Sigmoid colon (tissue), 7 donors: ENCODE results near the gene TBCA. TPM values are rescaled to one million over a fixed set of nuclear protein-coding genes. Genes with fewer than 3 reads are reported as not detected.

Source experiments
- DNase-seq: peaks from one replicate; pipeline ENCODE4 v3.0.0-alpha.2; 2019
- H3K27ac ChIP-seq, 4 donors: fragments of 200-600 bp; sonication (generic); one replicate each; pipeline ENCODE4 v1.5.1; 2016 to 2019; ENCODE audit warnings: mild to moderate bottlenecking in 1 of 4
- H3K27me3 ChIP-seq, 3 donors: fragments of 200-600 bp; sonication (generic); one replicate each; pipeline ENCODE4 v1.5.1; 2019; ENCODE audit warnings: mild to moderate bottlenecking in 1 of 3
- H3K36me3 ChIP-seq, 4 donors: fragments of 200-600 bp; sonication (generic); one replicate each; pipeline ENCODE4 v1.5.1; 2016 to 2019
- H3K4me1 ChIP-seq, 4 donors: fragments of 200-600 bp; sonication (generic); one replicate each; pipeline ENCODE4 v1.5.1; 2017 to 2019
- H3K4me3 ChIP-seq, 4 donors: fragments of 200-600 bp; sonication (generic); one replicate each; pipeline ENCODE4 v1.5.1; 2017 to 2019; ENCODE audit warnings: mild to moderate bottlenecking in 2 of 4, moderate library complexity in 1 of 4
- H3K9me3 ChIP-seq, 4 donors: fragments of 200-600 bp in 3 of 4; sonication (generic) in 3 of 4; one replicate each; pipeline versions ENCODE4 v1.5.1 to v1.6.1; 2013 to 2019
- EP300 ChIP-seq, 4 donors: sonication (generic); formaldehyde crosslinking; IDR thresholded peaks; one replicate each; pipeline ENCODE4 v1.6.1; 2017; ENCODE audit warnings: antibody characterized with exemption in 4 of 4
- POLR2A ChIP-seq, 2 donors: fragments of 450-650 bp; IDR thresholded peaks; one replicate each; pipeline ENCODE4 v1.6.1; 2016; ENCODE audit warnings: antibody characterized with exemption in 2 of 2, mild to moderate bottlenecking in 2 of 2, moderate library complexity in 2 of 2
- POLR2AphosphoS5 ChIP-seq, 4 donors: sonication (generic); formaldehyde crosslinking; IDR thresholded peaks; one replicate each; pipeline ENCODE4 v1.6.1; 2017; ENCODE audit warnings: antibody characterized with exemption in 4 of 4
- WGBS, 2 donors: extraction: QIAGEN DNeasy Blood & Tissue Kit; methylation state at CpG; one replicate each; pipeline ENCODE4 v1.1.7; 2013; 5-methylcytosine and 5-hydroxymethylcytosine counted together
- intact Hi-C: fragments of 100-400 bp; cut with DNase I; formaldehyde crosslinking; loops from one replicate; pipeline ENCODE4 v1.15.1; 2023
- polyA plus RNA-seq, 3 donors: library from polyadenylated mRNA; stranded (reverse); fragments of 200-250 nt; gene quantifications; one replicate each; pipeline ENCODE4 v1.2.3, GENCODE V29; 2013
- total RNA-seq, 4 donors: library from RNA; depleted of rRNA; stranded (reverse); fragments of >200 nt; gene quantifications; one replicate each; pipeline ENCODE4 v1.1.0, GENCODE V29; 2016
- TF ChIP-seq, protein P1 (sequence below), 4 experiments: fragments of 450-650 bp in 3 of 4; fragments of 200-600 bp in 1 of 4; IDR thresholded peaks; one replicate each; pipeline ENCODE4 v1.5.1; 2016 to 2019; ENCODE audit warnings: antibody characterized with exemption in 4 of 4, mild to moderate bottlenecking in 3 of 4, moderate library complexity in 2 of 4
- donor health status: healthy with polysubstance abuse.
- donor health status: Bipolar disorder and iron deficiency.
- donor health status: healthy.

Gene TBCA
- total and polyA plus RNA-seq, 7 donors: 174 to 240 (median 222) TPM

DNA sequence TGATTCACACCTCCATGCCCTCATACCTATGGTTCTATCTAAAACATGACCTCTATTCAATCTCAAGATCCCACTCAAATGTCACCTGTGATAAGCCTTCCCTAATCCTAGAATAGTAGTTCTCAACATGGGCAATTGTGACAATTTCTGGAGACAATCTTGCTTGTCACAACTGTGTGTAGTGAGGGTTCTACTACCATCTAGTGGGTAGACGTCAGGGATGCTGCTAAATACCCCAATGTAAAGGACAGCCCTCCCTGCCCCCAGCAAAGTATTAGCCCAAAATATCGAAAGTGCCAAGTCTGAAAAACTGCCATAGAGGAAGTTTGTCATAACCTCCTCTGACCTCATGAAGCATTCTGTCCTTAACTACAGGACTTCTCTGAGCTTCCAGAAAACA lies 32.0 kb downstream of the TBCA start:
- DNase-seq: no peak
- H3K36me3 ChIP-seq: peaks cover 0 to 6% (median 0%) of the 10 kb centered on the region in 4 donors
- WGBS, 2 donors: 48% methylated on average over 2 of the region's 2 CpGs
- H3K9me3 ChIP-seq: no peaks in the 10 kb centered on the region
- H3K4me1 ChIP-seq: peaks cover 0 to 23% (median 11%) of the 10 kb centered on the region in 4 donors
- H3K4me3 ChIP-seq: no peak overlapping the region
- H3K27me3 ChIP-seq: no peaks in the 10 kb centered on the region
- intact Hi-C loops: no loop called here
- TF ChIP-seq POLR2AphosphoS5 (IDR thresholded peaks at IDR 0.05): no peak
- TF ChIP-seq, protein P1, sequence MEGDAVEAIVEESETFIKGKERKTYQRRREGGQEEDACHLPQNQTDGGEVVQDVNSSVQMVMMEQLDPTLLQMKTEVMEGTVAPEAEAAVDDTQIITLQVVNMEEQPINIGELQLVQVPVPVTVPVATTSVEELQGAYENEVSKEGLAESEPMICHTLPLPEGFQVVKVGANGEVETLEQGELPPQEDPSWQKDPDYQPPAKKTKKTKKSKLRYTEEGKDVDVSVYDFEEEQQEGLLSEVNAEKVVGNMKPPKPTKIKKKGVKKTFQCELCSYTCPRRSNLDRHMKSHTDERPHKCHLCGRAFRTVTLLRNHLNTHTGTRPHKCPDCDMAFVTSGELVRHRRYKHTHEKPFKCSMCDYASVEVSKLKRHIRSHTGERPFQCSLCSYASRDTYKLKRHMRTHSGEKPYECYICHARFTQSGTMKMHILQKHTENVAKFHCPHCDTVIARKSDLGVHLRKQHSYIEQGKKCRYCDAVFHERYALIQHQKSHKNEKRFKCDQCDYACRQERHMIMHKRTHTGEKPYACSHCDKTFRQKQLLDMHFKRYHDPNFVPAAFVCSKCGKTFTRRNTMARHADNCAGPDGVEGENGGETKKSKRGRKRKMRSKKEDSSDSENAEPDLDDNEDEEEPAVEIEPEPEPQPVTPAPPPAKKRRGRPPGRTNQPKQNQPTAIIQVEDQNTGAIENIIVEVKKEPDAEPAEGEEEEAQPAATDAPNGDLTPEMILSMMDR (IDR thresholded peaks at IDR 0.05): no peak
- H3K27ac ChIP-seq: no peak overlapping the region

DNA sequence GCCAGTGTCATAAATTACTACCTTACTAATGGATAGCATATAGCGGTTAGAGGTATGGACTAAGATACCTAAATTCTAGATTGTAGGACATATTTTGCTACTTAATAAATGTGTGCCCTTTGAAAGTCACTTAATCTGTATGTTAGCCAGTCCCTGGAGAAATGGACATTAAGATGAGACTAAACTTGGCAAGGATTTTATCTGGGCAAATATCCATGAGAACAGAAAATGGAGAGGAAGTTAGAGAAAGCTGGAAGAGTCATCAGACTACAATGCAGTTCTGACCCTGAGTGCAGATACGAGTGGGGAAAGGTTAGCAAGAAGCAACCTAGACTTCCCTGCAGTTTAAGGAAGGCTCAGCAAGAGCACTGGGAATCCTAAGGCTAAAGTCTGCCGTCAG lies 33.0 kb downstream of the TBCA start:
- intact Hi-C loops: no loop called here
- Histone ChIP-seq H3K4me3 (no peak overlapping the region), H3K36me3 (peaks cover 0 to 6% (median 0%) of the 10 kb centered on the region in 4 donors), H3K27me3 (no peaks in the 10 kb centered on the region), H3K27ac (no peak overlapping the region), H3K4me1 (peaks cover 0 to 24% (median 18%) of the 10 kb centered on the region in 4 donors), H3K9me3 (no peaks in the 10 kb centered on the region)
- TF ChIP-seq POLR2AphosphoS5 (IDR thresholded peaks at IDR 0.05): no peak
- no peak for TF ChIP-seq POLR2A (IDR thresholded peaks at IDR 0.05)
- TF ChIP-seq, protein P1 (IDR thresholded peaks at IDR 0.05): no peak
- TF ChIP-seq EP300 (IDR thresholded peaks at IDR 0.05): no peak
- DNase-seq: no peak
- 90 to 93% methylated on average over 3 of the region's 3 CpGs for WGBS, 2 donors

DNA sequence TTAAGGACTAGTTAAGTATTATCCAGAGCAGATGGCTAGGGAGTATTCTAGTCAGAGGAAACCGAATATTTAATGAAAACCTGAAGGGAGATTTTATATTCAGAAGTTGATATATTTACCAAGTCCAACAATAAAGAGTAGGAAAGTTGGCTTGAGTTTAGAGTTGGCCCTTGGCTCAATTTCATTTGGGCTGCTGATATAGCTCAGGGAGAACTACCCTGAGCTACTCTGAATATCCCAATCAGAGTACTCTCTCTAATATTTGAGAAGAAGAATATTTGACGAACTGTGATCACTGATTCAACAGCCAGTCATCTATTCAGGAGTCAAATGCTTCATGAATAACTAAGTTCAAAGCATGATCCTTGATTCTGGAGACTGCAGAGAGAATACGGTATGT lies 34.5 kb downstream of the TBCA start:
- peaks cover 0 to 6% (median 0%) of the 10 kb centered on the region in 4 donors for H3K36me3 ChIP-seq
- H3K4me1 ChIP-seq: peaks cover 0 to 39% (median 23%) of the 10 kb centered on the region in 4 donors
- H3K4me3 ChIP-seq: no peak overlapping the region
- no peaks in the 10 kb centered on the region for H3K27me3 ChIP-seq
- no peak for DNase-seq
- H3K27ac ChIP-seq: no peak overlapping the region
- no peaks in the 10 kb centered on the region for H3K9me3 ChIP-seq
- intact Hi-C loops: no loop called here
- 91 to 94% methylated on average over 3 of the region's 3 CpGs for WGBS, 2 donors
- TF ChIP-seq POLR2AphosphoS5 (IDR thresholded peaks at IDR 0.05): no peak

DNA sequence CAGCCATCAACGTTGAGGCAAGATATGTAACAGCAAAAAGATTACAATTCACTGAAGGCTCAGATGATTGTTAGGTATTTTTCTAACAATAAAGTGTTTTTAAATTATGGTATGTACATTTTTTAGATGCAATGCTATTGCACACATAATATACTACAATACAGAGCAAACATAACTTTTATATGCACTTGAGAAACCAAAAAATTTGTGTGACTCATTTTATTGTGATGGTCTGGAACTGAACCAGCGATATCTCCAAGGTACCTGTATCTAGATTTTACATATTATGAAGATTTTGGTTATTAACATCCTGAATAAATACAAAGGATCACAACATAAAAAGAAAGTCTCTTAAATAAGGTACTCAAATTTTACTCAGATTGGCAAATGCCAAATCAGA lies 41.3 kb downstream of the TBCA start:
- H3K27ac ChIP-seq: no peak overlapping the region
- intact Hi-C loops: no loop called here

DNA sequence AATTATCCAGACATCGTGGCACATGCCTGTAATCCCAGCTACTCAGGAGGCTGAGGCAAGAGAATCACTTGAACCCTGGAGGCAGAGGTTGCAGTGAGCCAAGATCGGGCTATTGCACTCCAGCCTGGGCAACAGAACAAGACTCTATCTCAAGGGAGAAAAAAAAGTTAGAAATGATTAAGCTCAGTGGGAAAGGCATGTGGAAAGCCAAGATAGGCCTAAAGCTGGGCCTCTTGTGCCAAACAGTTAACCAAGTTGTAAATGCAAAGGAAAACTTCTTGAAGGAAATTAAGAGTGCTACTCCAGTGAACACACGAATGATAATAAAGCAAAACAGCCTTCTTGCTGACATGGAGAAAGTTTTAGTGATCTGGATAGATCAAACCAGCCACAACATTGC lies 43.0 kb downstream of the TBCA start:
- Histone ChIP-seq H3K27me3 (no peaks in the 10 kb centered on the region), H3K9me3 (no peaks in the 10 kb centered on the region), H3K4me1 (peaks cover 0 to 15% (median 5%) of the 10 kb centered on the region in 4 donors), H3K36me3 (no peaks in the 10 kb centered on the region), H3K4me3 (no peak overlapping the region), H3K27ac (no peak overlapping the region)
- TF ChIP-seq POLR2AphosphoS5 (IDR thresholded peaks at IDR 0.05) (no peak), EP300 (IDR thresholded peaks at IDR 0.05) (no peak), POLR2A (IDR thresholded peaks at IDR 0.05) (no peak)
- TF ChIP-seq, protein P1 (IDR thresholded peaks at IDR 0.05): no peak
- WGBS, 2 donors: 80 to 95% methylated on average over 3 of the region's 3 CpGs
- DNase-seq: no peak
- intact Hi-C loops: no loop called here

More for the DNA sequence above, 41.3 kb downstream of the TBCA start:
- TF ChIP-seq POLR2A (IDR thresholded peaks at IDR 0.05): no peak
- no peak for TF ChIP-seq POLR2AphosphoS5 (IDR thresholded peaks at IDR 0.05)
- TF ChIP-seq, protein P1 (IDR thresholded peaks at IDR 0.05): no peak
- TF ChIP-seq EP300 (IDR thresholded peaks at IDR 0.05): no peak
- Histone ChIP-seq H3K36me3 (no peaks in the 10 kb centered on the region), H3K9me3 (no peaks in the 10 kb centered on the region), H3K27me3 (no peaks in the 10 kb centered on the region), H3K4me3 (no peak overlapping the region), H3K4me1 (peaks cover 0 to 21% (median 12%) of the 10 kb centered on the region in 4 donors)
- no peak for DNase-seq
- 94 to 96% methylated on average over 2 of the region's 2 CpGs for WGBS, 2 donors
